HG03135 (cell line): Measurements from ENCODE around the gene RHBDD2.
A peak's percentile ranks its signal among the peaks of the same experiment; 100 is the strongest.
"Not testable (repeated sequence)": the region's sequence is repeated elsewhere in the genome, so short reads cannot be mapped to it uniquely, and the experiment has no call there.

Source experiments
- ATAC-seq: cut with Tn5 transposase; IDR thresholded peaks from one replicate; pipeline ENCODE4 v1.9.1; 2021; ENCODE audit warnings: mild to moderate bottlenecking, moderate library complexity; ENCODE audit not compliant: unreplicated experiment

Gene RHBDD2

GRCh38 chr7:75888464-75889222 is 9.8 kb downstream of the RHBDD2 start:
- no peak for ATAC-seq

- no peak for ATAC-seq
Observed at GRCh38 chr7:75889223-75889825, 10.5 kb downstream of the RHBDD2 start.

DNA sequence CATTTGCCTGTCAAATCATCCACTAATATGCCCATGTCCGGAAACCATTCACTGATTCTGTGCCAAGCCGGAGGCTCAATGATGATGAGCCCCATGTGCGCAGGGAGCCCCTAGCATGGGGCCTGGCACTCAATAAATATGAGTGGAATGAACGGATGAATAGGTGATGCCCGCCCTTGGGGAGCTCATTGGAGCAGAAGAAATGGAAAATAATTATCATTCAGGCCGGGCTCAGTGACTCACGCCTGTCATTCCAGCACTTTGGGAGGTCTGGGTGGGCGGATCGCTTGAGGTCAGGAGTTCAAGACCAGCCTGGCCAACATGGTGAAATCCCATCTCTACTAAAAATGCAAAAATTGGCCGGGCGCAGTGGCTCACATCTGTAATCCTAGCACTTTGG is 11.0 kb downstream of the RHBDD2 start:
- ATAC-seq, result no peak

- ATAC-seq, result not testable (repeated sequence)
Observed at GRCh38 chr7:75891237-75891636, 12.4 kb downstream of the RHBDD2 start.

DNA sequence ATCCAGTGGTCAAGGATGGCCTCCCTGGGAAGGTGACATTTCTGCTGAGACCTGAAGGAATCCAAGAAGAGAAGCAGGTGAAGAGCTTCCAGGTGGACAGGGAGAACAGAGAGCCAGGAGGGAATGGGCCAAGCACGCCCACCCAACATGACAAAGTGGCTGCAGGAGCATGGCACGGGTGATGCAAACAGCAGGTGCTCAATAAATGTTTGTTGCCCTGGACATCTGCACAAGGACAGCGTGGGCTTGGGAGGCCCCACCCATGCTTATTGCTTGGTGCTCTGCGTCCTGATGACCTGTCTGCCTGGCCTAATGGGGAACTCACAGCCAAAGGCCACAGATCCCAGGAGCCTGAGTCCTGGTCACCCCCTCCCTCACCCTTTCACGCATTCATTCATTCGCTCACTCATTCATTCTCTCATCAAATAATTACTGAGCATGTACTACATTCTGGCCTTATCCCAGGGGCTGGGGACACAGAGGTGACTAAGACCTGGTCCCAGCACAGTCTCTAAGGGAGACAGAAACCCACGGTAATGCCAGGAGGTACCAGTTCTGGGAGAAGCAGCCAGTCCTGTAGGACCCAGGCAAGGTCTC is 13.1 kb downstream of the RHBDD2 start:
- ATAC-seq, result no peak

DNA sequence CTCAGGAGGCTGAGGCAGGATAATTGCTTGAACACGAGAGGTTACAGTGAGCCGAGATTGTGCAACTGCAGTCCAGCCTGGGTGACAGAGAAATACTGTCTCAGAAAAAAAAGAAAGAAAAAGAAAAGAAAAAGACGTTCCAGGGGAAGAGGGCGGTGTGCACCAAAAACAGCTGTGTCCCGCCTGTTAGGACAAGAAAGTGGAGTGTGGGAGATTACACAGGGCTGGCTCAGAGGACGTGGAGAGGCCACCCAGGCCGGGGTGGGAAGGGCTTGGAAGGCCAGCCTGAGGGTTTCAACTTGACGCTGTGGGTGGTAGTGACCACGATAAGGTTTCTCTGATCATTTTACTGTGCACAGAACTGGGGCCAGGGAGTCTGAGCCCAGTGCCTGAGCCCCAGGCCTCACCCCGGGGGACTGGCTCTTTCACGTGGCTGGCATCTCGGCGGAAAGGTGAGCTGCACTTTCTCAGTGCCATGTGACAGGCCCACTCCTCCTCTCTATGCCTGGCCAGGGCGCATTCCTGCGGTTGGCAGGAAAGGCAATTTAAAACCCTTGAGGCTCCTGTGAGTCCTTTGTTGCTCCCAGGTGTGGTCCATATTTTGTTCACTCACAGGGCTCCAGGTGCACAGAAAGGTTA is 13.9 kb downstream of the RHBDD2 start:
- ATAC-seq, result no peak

DNA sequence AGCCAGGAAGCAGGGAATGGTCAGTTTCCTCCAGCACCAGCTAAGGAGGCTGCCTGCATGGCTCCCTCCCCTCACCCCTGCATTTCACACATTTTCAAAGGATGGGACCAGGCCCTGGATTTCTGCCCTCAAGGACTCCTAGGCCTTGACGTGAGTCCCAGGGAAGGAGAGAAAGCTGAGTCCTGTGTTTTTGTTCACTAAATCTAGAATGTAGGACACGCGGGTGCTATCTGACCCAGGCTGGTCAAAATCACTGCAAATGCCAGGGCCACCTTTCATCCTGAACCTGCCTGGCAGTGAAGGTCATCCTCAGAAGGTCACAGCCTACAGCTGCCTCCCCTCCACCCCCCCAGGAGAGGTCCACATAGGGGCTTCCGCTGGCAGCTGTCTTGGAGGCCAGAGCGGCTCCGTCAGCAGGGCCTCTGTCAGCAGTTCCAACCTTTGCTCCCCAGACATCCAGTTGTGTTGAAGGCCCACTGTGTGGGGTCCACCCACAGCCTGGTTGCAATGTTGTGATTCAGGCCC is 18.0 kb downstream of the RHBDD2 start:
- ATAC-seq, result no peak

GRCh38 chr7:75900617-75901315 is 21.9 kb downstream of the RHBDD2 start:
- ATAC-seq, result no peak

- ATAC-seq, result no peak
Observed at GRCh38 chr7:75905785-75906604, 27.2 kb downstream of the RHBDD2 start.

GRCh38 chr7:75906991-75907667 is 28.3 kb downstream of the RHBDD2 start:
- ATAC-seq, result no peak

- not testable (repeated sequence) for ATAC-seq
Observed at GRCh38 chr7:75907668-75908039, 28.8 kb downstream of the RHBDD2 start.

DNA sequence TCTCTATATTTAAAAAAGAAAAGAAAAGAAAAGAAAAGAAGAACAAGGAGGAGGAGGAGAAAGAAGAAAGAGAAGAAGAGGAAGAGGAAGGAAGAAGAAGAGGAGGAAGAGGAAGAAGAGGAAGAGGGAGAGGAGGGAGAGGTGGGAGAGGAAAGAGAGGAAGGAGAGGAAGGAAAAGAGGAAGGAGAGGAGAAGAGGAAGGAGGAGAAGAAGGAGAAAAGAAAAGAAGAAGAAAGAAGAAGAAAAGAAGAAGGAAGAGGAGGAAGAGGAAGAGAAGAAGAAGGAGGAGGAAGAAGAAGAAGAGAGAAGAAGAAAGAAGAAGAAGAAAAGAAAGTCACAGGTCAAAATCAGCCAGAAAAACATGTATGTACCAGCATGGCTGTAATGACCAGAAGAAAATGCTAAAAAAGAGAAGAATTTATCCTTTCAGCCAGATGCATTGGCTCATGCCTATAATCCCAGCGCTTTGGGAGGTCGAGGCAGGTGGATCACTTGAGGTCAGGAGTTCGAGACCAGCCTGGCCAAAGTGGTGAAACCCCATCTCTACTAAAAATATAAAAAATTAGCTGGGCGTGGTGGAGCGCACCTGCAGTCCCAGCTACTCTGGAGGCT is 30.8 kb downstream of the RHBDD2 start:
- no peak for ATAC-seq

DNA sequence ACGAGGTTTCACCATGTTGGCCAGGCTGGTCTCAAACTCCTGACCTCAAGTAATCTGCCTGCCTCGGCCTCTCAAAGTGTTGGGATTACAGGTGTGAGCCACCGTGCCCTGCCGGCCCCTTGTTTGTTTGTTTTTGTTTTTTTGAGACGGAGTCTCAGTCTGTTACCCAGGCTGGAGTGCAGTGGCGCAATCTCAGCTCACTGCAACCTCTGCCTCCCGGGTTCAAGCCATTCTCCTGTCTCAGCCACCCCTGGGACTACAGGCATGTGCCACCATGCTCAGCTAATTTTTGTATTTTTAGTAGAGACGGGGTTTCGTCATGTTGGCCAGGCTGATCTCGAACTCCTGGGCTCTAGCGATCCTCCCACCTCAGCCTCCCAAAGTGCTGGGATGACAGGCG is 32.4 kb downstream of the RHBDD2 start:
- ATAC-seq, result not testable (repeated sequence)

- no peak for ATAC-seq
Observed at GRCh38 chr7:75913437-75913836, 34.6 kb downstream of the RHBDD2 start.

DNA sequence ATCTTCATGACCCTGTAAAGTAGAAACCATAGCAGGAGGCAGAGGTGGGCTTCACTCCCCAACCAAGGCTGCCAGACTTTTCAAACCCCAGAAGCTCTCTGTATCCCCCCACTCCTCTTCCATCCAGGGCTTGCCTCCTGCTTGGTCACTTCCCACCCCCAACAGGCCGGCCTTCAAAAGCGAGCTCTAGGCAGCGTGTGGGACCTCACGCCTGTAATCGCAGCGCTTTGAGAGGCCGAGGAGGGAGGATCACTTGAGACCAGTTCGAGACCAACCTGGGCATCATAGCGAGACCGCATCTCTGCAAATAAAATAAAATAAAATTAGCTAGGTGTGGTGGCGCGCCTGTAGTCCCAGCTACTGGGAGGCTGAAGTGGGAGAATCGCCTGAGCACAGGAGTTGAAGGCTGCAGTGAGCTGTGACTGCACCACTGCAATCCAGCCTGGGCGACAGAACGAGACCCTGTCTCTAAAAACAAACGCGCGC is 35.4 kb downstream of the RHBDD2 start:
- no peak for ATAC-seq

GRCh38 chr7:75914655-75915415 is 36.0 kb downstream of the RHBDD2 start, which contains the start of gene POR:
POR (plus strand) TSS chr7:75915155; CDS start chr7:75954002, 38,847 bp downstream.
- ATAC-seq, result peak; percentile 93

DNA sequence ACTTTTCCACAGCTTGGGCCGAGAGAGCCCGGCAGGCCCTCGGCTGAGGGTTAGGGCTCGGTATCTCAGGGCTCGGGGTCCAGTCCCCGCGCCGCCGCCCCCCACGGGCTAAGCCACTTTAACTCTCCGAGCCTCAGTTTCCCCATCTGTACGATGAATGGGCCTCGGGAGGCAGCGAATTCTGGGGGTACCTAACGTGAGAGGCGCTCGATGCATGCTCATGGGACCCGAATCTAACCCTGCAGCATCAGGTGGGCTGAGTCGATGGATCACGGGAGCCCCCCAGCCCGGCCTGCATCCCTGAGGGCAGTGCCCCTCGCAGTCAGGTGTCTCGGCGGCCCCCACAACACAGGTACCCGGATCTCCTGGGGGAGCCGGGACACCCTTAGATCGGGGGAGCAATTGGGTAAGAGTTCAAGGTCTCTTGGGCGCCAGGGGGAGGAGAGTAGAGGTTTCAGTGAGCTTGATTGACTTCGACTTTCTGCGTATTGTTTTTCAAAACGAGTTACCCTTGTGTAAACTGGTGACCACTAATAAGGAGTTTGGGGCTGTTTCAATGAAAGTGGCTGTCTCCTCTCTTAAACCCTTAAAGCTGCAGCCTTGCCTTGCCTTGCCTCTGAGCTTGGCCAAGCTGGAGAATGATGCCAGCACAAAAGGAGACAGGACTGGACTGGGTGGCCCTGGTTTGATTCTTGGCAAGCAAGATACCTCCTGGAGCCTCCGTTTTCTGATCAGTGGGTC is 36.8 kb downstream of the RHBDD2 start:
- ATAC-seq, result peak; percentile 6
